ENCODE results near the gene HCFC1.

HCFC1 gene

GRCh38 chrX:153907456-153907855 is 64.2 kb downstream of the HCFC1 start:
- DNase-seq (ENCODE audit: extremely low read depth in 1 of 2, low read depth in 1 of 2) = no peak

DNA sequence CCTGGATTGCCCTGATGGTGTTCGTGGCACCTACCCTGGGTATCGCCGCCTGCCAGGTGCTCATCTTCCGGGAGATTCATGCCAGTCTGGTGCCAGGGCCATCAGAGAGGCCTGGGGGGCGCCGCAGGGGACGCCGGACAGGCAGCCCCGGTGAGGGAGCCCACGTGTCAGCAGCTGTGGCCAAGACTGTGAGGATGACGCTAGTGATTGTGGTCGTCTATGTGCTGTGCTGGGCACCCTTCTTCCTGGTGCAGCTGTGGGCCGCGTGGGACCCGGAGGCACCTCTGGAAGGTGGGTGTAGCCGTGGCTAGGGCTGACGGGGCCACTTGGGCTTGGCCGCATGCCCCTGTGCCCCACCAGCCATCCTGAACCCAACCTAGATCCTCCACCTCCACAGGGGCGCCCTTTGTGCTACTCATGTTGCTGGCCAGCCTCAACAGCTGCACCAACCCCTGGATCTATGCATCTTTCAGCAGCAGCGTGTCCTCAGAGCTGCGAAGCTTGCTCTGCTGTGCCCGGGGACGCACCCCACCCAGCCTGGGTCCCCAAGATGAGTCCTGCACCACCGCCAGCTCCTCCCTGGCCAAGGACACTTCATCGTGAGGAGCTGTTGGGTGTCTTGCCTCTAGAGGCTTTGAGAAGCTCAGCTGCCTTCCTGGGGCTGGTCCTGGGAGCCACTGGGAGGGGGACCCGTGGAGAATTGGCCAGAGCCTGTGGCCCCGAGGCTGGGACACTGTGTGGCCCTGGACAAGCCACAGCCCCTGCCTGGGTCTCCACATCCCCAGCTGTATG is 65.3 kb downstream of the HCFC1 start:
- no peak for DNase-seq (ENCODE audit: extremely low read depth in 1 of 2, low read depth in 1 of 2)

DNA sequence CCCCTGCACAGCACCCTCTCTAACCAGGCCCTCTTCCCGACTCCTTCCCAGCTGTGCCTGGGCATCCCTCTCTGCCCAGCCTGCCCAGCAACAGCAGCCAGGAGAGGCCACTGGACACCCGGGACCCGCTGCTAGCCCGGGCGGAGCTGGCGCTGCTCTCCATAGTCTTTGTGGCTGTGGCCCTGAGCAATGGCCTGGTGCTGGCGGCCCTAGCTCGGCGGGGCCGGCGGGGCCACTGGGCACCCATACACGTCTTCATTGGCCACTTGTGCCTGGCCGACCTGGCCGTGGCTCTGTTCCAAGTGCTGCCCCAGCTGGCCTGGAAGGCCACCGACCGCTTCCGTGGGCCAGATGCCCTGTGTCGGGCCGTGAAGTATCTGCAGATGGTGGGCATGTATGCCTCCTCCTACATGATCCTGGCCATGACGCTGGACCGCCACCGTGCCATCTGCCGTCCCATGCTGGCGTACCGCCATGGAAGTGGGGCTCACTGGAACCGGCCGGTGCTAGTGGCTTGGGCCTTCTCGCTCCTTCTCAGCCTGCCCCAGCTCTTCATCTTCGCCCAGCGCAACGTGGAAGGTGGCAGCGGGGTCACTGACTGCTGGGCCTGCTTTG is 66.0 kb downstream of the HCFC1 start:
- DNase-seq (ENCODE audit: extremely low read depth in 1 of 2, low read depth in 1 of 2) = no peak

DNA sequence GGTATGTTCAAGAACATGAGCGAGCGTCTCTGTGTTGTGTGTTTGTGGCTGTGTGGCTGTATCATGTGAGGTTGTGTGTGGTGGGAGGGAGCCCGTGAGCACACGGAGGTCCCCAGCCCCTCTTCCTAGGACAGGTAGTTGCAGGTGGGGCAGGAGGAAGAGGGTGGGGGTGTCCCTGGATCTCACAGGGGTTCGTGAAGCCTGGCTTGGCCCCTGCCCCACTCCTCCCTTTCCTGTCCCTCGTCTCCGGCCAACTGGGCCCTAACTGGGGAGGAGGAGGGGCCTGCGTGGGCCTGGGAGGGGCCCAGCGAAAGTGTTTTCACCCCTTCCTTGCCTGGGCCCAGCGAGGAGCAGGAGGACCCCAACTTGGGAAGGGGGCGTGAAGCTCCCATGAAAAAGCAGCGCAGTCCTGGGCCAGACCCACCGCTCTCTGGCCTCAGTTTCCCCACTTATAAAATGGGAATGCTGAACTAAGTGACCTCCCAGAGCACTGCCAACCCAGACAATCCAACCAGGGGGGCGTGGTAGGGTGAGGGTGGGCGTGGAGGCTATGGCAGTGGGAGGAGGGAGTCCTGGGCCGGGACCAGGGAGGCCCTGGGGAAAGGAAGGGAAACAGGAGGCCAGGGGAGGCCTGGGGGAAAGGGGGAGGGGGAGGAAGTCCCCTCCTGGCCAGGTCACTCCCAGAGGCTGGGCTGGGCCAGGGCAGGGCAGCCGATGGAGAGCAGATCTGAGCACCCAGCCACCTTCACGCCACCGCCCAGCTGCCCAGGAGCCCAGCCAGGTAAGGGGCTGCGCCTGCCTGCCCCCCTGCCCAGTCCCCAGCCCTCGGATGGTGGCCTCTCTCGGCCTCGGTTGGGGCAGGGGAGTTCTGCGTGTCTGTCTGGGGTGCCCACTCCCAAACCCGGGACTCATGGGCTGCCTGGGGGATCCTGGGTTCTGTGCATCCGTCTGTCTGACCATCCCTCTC is 67.3 kb downstream of the HCFC1 start, which contains the start of gene AVPR2:
TSS of gene AVPR2 (plus strand) at position 683 of the 967 bp plus-strand sequence. CDS start 473 bp downstream, outside the sequence.
- no peak for DNase-seq (ENCODE audit: extremely low read depth in 1 of 2, low read depth in 1 of 2)

DNA sequence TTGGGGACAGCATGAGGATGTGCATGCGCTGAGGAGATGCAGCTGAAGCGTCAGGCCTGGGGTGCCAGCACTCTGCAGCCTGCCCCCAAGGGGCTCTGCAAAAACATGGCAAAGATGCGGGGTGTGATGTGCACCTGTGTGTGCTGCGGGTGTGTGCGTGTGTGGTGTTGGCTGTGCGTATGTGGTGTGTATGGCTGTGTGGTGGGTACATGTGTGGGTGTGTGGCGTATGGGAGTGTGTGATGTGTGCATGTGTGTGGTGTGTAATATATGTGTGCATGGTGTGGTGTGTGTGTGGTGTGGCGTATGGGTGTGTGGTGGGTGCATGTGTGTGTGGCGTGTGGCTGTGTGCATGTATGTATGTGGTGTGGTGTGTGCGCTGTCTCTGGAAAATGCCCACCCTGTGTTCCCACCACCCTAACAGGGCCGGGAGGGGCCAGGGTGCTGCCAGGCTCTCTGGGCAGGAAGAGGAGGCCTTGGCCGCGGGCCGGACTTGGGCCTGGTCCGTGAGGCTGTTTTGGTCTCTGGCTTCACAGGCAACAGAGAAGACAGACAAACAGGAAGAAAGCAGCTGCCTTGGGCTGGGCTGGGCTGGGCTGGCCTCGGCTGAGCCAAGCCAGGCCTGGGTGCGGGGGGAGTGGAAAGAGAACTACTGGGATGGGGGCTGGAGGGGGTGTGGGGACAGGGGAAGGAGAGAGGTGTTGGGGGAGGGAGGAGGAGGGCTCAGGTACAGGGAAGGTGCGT is 68.2 kb downstream of the HCFC1 start:
- DNase-seq (ENCODE audit: extremely low read depth in 1 of 2, low read depth in 1 of 2) = no peak

GRCh38 chrX:153902385-153902784 is 69.2 kb downstream of the HCFC1 start:
- no peak for DNase-seq (ENCODE audit: extremely low read depth in 1 of 2, low read depth in 1 of 2)

DNA sequence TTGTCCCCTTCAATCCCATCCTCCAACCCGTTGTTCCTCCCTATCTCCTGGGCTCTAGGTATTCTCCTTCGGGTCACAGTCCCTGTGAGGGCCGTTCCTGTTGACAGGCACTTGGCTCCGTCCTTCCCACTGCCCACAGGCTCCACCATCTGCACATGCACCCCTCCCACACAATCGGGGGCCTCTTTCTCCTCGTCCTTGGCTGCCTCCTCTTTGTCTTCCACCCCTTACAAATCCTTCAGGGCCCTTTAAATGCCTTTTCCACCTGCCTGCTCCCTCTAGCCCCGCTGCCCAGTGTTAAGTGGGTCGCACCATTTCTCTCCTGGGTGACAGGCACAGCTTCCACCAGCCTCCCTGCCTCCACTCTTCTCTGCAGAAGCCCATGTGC is 69.9 kb downstream of the HCFC1 start:
- no peak for DNase-seq (ENCODE audit: extremely low read depth in 1 of 2, low read depth in 1 of 2)

- no peak for DNase-seq (ENCODE audit: extremely low read depth in 1 of 2, low read depth in 1 of 2)
Observed at GRCh38 chrX:153900831-153901752, 70.5 kb downstream of the HCFC1 start.

DNA sequence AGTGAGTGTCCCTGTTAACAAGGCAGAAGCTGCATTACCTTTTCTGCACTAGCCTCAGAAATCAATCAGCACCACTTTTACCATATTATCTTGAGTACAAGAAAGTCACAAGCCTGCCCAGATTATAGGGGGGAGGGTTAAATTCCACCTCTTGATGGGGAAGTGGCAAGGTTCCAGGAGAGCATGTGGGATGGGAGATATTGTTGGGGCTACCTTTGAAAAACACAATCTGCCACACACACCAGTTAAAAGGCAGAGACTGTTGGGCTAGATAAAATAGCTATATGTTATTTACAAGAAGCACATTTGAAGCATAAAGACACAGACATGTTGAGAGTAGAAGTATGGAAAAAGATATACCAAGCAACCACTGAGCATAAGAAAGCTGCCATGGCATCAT is 73.7 kb downstream of the HCFC1 start:
- no peak for DNase-seq (ENCODE audit: extremely low read depth in 1 of 2, low read depth in 1 of 2)
